CD4-positive, alpha-beta T cell treated with Interleukin-10 for 1 hour (primary cell): Measurements from ENCODE around the gene VWA3A.
"Not testable (repeated sequence)": the region's sequence is repeated elsewhere in the genome, so short reads cannot be mapped to it uniquely, and the experiment has no call there.

Experiments used
- DNase-seq: peaks from one replicate; pipeline ENCODE4 v3.0.0-alpha.2; 2020

The VWA3A gene

DNA sequence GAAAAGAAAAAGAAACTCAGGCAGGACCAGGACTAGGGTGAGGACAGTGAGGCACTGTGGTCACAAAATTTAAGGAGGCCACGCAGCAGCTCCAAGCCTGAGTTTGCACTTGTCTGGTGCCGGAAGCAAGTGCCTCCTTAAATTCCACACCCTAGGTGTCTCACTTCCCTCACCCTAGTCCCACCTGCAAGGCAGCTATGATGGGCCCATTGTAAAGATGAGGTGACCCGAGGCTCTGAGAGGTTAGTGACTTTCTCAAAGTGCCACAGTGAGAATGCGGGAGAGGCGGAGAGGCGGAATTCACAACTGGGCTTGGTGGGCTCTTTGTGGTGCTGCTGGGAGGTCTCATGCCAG lies 92.3 kb downstream of the VWA3A start:
- no peak for DNase-seq

DNA sequence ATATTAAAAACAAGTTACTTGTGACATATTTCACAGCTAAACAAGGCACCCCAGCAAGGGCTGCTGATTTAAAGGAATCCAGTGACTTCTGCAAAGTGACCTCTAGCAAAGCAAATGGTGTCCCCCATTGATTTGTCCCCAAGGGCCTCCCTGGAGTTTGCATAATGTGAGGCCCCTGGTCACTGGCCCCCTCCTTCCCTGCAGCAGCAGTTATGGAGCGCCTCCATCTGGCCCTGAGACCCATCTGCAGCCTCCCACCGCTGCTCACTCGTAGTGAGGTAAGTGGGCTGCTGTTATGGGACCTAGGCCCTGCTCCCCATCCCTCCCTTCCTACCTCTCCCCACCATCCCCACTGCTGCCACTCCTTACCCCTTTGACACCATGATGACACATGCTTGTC lies 94.2 kb downstream of the VWA3A start:
- no peak for DNase-seq

DNA sequence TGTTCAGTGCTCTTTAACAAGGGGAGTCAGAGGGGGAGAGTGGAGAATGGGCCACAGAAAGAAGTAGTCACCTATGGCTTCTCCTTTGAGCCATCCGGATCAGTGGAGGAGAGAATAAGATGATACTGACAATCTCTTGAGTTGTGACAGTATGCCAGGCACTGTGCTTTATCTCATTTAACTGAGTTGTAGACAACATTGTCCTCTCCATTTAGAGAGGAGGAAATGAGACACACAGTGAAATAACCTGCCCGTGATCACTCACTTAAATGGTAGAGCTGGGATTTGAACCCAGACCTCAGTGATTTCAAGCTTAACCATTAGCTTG lies 95.9 kb downstream of the VWA3A start:
- DNase-seq, result no peak

DNA sequence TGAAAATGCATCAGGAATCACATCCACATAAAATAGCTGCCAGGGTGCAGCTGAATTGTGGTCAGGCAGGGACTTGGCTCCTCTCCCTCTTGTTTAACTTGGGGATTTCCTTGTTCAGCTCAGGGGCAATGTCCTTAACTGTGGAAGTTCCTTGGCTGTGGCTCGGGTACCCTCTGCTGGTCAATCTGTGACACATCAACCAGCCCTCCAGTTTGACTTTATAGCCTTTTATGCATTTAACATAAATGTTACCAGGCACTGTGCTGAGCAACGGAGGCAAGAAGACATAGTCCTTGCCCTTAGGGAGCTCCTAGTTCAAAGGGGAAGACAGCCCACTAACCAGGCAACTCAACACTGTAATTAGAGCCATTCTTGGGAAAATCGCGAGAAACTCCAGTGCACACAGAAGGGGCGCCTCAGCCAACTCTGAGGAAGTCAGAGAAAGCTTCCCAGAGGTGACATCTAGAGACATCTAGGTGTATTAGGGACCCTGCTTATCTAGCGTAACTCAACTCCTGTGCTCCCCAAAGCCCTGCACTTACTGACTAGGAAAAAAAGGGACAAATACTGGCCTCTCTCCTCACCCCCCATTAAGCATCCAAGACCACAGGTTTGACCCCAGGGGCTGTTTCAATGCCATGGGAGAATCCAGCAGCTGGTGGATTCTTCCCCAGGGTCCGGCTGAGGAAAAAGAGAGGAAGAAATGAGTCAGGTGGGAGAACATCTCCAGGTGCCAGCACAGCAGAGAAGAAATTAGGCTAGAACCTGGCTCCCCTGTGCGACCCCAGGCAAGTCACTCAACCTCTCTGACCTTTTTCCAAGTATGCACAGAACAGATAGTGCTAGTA lies 96.5 kb downstream of the VWA3A start:
- DNase-seq, result peak; percentile 84

DNA sequence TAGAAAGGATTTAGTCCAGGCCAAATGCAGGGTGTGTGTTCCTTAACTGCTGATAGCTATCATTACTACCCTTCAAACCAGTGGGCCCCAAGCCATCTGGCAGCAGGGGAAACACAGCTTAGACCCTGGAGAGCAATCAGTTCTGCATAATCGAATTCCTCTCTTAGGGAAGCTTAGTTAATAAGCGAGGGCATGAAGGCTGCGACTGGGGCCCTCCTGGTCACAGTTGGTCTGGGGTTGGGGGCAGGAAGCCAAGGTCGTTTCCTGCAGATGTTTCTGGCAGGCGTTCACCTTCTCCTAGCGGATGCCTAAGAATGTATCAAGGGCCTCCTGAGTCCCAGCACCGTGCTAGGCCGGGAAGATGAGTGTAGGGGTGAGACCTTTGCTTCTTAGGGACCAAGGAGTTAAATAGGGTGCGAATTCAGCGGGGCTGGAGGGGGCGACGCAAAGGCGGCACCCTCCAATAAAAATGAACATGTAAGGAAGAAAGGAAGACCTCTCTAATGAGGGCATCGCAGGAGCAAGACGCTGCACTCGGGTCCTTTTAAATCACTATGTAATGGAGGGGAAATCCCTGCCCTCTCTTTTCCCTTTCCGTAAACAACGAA lies 97.2 kb downstream of the VWA3A start:
- DNase-seq, result no peak

DNA sequence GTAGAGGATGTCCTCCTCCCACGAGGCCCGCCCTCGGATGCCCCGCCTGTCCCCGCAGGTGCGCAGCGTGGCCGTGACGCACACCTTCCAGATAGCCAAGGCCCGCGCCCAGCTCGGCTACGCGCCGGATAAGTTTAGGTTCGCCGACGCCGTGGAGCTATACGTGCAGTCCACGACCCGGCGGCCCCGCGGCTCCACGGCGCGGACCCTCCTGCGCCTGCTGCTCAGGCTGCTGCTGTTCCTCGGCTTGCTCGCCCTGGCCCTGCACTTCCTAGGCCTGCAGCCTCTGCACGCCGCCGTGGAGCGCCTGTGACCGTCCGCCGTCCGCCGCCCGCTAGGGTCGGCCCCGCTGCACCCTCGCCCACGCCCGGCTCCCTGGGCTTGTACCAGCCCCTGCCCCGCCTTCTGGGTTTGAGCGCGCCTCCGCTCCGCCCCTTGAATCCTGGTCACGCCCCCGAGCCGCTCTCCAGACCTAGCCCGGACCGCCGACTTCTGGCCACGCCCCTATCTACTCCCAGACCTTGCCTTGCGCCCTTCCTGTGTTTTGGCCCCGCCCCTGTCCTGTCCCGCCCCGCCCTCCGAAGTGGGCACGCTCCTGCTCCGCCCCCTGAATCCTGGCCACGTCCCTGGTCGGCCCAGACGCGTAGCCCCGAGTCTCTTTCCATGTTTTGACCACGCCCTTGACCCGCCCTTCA lies 97.9 kb downstream of the VWA3A start:
- DNase-seq, result peak; percentile 94

DNA sequence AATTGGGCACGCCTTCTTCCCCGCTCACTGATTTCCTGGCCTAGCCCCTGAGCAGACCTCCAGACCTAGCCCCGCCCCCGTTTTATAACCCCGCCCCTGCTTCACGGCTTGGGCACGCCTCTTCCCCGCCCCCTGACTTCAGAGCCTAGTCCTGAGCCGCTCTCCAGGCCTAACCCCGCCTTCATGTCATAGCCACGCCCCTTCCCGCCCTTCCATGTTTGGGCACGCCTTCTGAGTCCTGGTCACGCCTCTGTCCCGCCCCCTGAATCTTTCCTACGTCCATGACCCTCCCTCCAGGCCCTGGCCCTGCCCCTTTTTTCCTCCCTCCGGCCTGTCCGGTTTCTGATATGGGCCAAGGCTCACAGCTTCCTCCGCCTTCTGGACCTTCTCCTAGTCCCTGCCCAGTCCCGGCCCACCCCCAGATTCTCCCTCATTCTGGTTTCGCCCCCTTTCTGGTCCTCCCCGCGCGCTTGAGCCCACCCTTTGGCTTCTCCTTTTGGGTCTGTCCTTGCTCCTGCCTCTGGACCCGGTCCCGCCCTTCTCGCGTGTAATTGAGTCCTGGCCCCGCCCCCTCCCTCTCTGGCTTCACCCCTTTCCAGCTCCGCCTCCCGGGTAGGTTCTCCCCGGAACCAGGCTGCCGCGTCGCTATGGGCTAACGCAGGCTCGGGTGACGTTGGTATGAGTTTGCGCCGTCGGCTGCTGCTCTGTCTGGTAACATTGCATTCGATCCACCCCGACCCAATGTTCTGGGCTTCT lies 98.6 kb downstream of the VWA3A start:
- DNase-seq, result peak; percentile 100

DNA sequence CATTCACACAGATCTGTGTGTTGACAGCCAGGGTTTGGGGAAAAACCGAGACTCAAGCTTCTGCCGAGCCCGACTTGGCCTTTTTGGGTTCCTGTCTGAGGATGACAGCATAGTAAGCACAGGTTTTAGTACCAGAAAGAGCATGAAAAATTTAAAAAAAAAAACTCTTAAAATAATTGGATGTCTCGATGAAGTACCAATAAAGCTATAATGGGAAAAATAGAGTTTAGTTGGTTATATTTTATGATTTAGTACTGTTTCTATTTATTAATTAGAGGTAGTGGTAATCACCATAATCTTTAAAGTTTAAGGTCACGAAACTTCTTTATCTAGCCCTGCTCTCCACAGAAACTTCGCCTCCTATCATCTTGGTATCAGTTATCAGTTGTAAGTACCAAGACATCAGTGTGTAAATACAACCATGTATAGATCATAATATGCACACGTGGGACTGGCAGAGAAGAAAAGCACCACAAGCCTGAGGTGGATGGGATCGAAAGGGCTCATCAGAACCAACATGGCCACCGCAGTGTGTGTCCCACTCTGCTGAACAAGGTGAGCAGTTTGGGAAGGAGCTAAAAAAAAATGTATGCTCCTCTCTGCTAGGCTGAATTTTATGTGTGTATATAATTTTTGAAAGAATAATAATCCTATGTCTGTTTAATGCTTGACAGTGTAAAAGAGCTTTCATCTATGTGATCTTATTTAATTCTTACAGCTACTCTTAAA lies 99.4 kb downstream of the VWA3A start:
- peak; percentile 66 for DNase-seq

DNA sequence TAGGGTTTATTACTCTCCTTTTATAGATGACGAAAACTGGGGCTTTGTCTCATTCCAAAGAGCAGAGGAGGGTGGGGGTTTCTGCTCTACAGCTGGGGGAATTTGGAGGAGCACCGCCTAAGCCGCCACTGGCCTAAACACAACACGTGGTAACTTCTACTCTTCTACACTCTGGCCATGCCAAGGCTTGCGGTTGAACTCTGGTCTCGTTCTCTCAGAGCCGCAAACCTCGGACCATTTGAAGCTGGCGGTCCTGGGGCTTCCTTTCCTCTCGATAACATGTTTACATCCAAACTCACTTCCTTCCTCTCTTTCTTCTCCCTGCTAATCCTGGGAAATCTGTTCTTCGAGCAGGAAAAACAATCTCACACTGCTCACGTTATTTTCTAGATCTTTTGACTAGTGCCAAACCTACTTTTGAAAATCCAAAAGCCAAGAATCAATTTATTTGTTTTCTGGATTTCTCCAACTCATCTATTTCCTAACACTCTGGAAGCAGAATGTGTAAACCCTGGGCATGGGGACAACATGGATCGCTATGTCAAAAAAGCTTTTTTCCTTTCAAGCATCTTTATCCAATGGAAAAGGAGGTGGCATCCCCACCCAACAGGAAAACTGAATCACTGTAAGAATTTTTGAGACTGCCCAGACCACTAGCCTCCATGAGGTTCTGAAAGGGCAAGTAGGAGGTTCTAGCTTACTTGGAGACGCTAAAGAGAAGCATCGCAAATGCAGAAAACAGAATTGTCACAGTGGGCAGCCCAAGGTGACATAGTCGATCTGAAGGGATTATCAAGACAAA lies 100.1 kb downstream of the VWA3A start:
- peak; percentile 93 for DNase-seq

DNA sequence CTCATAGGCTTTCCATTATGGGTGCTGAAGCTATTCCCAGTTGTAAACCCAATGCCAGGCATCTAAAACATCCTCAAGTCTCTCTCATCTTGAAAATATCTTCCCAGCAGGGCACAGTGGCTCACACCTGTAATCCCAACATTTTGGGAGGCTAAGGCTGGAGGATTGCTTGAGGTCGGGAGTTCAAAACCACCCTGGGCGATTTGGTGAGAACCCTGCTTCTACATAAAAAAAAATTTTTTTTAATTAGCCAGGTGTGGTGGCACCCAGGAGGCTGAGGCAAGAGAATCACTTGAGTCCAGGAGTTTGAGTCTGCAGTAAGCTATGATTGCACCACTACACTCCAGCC lies 100.7 kb downstream of the VWA3A start:
- no peak for DNase-seq

DNA sequence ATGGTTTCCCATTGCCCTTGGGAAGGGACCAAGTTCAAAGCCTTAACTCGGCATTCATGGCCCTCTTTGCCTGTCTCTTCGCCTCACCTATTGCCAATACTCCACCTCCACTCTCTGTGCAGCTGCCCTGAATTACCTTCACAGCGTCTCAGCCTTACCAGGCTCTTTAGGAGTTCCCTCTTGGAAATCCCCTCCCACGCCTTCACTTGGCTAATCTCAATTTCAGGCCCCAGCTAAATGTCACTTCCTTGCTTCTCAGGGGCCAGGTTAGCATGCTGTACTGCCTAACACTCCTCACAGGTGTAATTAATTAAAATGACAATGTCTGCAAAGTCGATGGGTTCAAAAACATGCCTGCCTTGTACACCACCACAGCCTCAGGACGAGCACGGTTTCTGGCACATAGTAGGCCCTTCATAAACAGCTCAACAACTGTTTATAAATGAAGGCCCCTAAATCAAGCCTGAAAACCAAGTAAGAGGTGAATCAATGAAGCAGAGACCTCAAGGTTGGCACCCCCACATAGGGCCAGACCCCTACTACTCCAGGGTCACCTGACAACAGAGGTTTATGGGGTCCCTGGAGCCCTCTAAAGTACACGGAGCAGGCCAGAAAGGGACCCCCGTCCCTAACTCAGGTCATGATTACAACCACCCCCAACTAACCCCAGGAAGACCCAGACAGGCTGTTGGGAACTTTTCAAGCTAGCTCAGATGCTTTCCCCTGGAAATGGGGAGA lies 102.5 kb downstream of the VWA3A start:
- DNase-seq, result peak; percentile 68

DNA sequence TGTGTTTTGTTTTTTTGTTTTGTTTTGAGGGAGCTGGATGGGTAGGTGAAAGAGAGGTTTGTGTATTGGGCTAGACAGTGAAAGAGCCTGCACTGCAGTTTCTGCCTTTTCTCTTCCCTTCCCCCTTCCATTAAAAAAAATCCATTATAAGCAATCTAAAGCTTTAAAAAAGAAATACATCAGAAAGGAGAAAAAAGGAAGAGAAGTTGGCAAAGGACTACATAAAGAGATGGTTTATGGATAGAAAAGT lies 103.0 kb downstream of the VWA3A start:
- DNase-seq, result no peak

DNA sequence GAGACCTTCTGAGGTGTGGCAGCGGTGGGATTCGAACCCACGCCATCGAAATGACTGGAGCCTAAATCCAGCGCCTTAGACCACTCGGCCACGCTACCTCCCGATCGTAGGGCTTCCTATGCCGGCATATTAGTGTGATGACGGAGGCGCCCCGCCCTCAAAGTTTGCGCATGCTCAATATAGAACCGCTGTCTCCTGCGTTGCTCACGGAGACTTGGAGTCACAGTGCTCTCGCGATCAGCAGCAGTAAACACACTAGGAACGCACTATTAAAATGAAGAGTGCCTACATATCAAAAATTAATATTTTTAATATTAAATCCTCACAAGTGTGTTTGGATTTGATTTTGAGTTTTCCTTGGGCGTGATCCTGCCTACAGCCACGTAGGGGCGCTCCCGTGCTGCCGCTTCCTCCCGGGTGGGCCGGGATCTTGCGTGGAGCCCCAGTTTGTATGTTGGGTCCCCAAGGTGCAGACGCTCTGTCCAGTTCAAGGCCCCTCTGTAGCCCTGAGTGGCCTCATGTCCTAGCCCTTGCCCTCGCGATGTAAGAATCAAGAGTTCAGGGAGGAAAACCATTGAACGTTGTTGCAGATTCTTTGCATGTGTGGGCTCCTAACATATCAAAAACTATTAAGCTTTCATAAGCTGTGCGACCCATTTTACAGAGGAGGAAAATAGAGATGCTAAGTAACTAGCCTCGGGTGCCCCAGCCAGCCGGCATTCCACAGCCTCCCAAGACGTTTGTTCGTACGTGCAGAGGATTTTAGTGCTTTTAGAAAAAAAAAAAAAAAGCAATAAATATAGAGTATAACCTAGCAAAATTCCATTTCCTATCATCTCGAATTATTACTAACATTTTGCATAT lies 103.6 kb downstream of the VWA3A start:
- DNase-seq, result peak; percentile 94

DNA sequence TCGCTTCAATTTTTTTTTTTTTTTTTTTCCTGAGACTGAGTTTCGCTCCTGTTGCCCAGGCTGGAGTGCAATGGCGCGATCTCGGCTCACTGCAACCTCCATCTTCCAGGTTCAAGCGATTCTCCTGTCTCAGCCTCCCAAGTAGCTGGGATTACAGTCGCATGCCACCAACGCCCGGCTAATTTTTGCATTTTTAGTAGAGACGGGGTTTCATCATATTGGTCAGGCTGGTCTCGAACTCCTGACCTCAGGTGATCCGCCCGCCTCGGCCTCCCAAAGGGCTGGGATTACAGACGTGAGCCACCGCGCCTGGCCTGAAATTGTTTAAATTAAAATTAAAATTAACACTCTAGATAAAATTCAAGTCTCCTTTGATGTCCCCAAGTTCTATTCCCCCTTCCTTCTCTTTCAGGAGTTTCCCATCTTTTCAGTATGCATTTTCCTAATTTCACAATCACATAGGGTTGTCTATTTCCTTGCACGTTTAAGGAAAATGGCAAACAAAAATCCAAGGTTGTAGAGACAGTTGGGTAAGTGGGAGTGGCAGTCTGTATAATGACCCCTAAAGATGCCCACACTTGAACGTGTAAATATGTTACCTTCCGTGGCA lies 104.3 kb downstream of the VWA3A start:
- not testable (repeated sequence) for DNase-seq

DNA sequence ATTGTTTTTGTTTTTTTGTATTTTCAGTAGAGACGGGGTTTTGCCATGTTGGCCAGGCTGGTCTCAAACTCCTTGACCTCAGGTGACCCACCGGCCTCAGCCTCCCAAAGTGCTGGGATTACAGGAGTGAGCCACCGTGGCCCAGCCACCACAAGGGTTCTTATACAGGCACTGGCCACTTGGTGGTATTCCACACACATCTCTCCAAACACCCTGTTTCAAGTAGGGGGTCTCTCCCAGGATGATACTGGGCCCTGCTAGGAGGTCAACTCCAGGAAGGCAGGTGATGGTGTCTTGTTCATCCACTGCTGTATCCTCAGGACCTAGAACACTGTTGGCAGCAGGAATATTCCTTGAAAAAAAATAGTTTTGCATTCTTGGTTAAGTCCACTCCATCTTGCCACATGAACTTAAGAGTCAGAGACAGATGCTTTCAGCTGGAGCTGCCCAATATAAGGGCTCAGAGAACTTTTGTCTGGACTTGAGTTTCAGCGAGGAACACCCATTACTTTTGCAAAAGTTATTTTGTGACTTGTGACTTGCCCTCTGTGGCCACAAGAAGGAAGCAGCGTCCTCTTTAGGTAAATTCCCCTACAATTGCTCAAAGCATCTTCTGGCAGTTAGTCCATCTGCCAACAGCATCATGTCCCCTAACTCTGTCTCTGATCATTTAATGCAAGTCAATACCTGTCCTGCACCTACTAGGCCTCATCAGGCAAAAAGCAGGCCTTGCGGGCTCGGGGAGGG lies 106.4 kb downstream of the VWA3A start:
- no peak for DNase-seq

DNA sequence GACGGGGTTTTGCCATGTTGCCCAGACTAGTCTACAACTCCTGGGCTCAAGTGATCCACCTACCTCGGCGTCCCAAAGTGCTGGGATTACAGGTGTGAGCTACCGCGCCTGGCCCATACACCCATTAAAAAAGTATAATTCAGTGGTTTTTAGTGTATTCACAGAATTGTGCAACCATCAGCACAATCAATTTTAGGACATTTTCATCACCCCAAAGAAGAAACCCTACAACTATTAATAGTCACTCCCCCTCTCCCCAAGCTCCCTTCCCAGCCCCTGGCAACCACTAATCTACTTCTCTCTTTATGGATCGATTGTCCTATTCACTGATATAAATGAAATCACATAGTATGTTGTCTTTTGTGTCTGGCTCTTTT lies 109.9 kb downstream of the VWA3A start:
- DNase-seq, result no peak

DNA sequence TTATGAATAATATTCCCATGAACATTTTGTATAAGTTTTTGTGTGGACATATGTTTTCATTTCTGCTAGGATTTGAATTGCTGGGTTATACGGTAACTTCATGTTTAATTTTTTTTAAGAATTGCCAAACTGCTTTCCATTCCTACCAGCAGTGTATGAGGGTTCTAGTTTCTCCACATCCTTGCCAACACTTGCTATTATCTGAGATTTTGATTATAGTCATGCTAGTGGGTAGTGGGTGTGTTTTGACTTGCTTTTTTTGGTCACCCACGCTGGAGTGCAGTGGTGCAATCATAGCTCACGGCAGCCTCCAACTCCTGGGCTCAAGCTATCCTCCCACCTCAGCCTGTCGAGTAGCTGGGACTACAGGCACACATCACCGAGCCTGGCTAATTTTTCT lies 110.8 kb downstream of the VWA3A start:
- no peak for DNase-seq

DNA sequence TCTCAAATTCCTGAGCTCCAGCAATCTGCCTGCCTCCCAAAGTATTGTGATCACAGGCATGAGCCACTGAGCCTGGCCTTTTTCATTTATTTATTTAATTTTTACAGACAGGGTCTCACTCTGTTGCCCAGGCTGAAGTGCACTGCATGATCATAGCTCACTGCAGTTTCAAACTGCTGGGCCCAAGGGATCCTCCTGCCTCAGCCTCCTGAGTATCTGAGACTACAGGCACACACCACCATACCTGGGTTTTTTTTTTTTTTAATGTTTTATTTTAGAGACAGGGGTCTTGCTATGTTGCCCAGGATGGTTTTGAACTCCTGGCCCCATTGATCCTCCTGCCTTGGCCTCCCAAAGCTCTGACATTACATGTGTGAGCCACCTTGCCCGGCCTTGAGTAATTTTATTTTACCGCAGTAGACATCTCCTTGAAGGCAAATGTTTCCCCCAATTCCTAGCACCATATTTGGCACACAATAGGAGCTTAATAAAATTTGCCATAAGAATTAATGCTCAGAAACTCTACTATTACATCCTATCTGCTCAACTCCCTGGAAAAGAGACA lies 111.8 kb downstream of the VWA3A start:
- DNase-seq, result no peak

DNA sequence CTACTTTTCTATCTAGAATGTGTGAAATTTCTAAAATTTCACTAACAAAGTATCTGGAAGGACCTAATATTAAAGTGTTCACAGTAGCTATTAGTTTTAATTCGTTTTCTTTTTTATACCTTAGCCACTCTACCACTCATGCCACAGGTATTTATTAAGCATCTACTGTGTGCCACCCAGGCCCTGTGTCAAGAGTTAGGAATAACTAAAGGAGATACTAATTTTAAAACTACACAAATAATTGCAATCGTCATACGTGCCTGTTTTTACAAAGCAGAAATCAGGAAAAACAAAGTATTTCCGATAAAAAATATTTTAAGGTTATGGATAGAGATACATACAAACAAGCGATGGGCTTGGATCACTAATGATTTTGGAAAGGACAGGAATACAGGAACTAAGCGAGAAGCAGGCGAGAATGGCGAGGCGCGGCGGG lies 113.3 kb downstream of the VWA3A start:
- no peak for DNase-seq
